ENCODE results near the gene PIEZO1. TPM values are rescaled to one million over a fixed set of nuclear protein-coding genes. Genes with fewer than 3 reads are reported as not detected.

The PIEZO1 gene
- total and polyA plus RNA-seq, 2 experiments from 2014 or later = 30.4 to 70.1 TPM

GRCh38 chr16:88716601-88717001, 68.4 kb downstream of the PIEZO1 start (continued):
- no peak for TF ChIP-seq ZNF462 (CRISPR knock-in tag; IDR thresholded peaks at IDR 0.05)
- no peak for TF ChIP-seq CTCF (conservative IDR thresholded peaks at IDR 0.05; ENCODE audit: low read depth in 2 of 2)

- Mint-ChIP-seq H3K27ac (no peak overlapping the region), H3K27me3 (ENCODE audit: insufficient read depth, low read depth, poor library complexity) (peaks cover 14% of the 10 kb centered on the region), H3K4me1 (peaks cover 7% of the 10 kb centered on the region), H3K9me3 (no peaks in the 10 kb centered on the region), H3K4me3 (no peak overlapping the region), H3K36me3 (ENCODE audit: low read depth) (peaks cover 31% of the 10 kb centered on the region)
- no peaks in the 10 kb centered on the region for H3K79me2 ChIP-seq (replicated peaks; ENCODE audit: insufficient read depth)
- H4K20me1 ChIP-seq (replicated peaks; ENCODE audit: insufficient read depth) = no peaks in the 10 kb centered on the region
- no peaks in the 10 kb centered on the region for H3K9me2 ChIP-seq (ENCODE audit: insufficient read depth)
- H3K27ac ChIP-seq (ENCODE audit: low read depth) = no peak overlapping the region
- DNase-seq (ENCODE audit: low spot score) (no peak), ATAC-seq (no peak)
- H3K4me2 ChIP-seq = no peak overlapping the region
- no peak overlapping the region for H3K4me3 ChIP-seq
- no peaks in the 10 kb centered on the region for H3F3A ChIP-seq (replicated peaks; ENCODE audit: low read depth)
- no peak for TF ChIP-seq EZH2phosphoT487 (IDR thresholded peaks at IDR 0.05; ENCODE audit: unreplicated experiment)
- no peak for TF ChIP-seq CTCF (conservative IDR thresholded peaks at IDR 0.05; ENCODE audit: low read depth in 2 of 2)
- TF ChIP-seq ZNF114 (CRISPR knock-in tag; IDR thresholded peaks at IDR 0.05) = no peak
- TF ChIP-seq STAT1 (IDR thresholded peaks at IDR 0.05; ENCODE audit: unreplicated experiment) = no peak
- no peak for TF ChIP-seq EZH2 (IDR thresholded peaks at IDR 0.05; ENCODE audit: low read depth, unreplicated experiment)
- TF ChIP-seq CREB1 (CRISPR knock-in tag; IDR thresholded peaks at IDR 0.05; ENCODE audit: low read depth) = no peak
- no peak for TF ChIP-seq REST (IDR thresholded peaks at IDR 0.05; ENCODE audit: unreplicated experiment)
- TF ChIP-seq POLR2AphosphoS5 (IDR thresholded peaks at IDR 0.05; ENCODE audit: low read depth) = no peak
- no peak for TF ChIP-seq ZNF331 (CRISPR knock-in tag; IDR thresholded peaks at IDR 0.05; ENCODE audit: low read depth)
- no peaks in the 10 kb centered on the region for H3K4me1 ChIP-seq (ENCODE audit: insufficient read depth)
- no peaks in the 10 kb centered on the region for H3K27me3 ChIP-seq (ENCODE audit: insufficient read depth)
- H2AFZ ChIP-seq = no peak overlapping the region
- H3K36me3 ChIP-seq (ENCODE audit: insufficient read depth) = no peaks in the 10 kb centered on the region
These were observed 68.8 kb downstream of the PIEZO1 start for GRCh38 chr16:88716201-88716600.

Data from GM23338 (cell line).